DND-41 (cell line): ENCODE data around the gene IFITM10.
A peak's percentile ranks its signal among the peaks of the same experiment; 100 is the strongest.

Experiments
- ATAC-seq: fragments of 200-7000 bp; cut with Tn5 transposase; 3 replicates; pipeline ENCODE4 v1.9.1; 2021; ENCODE audit warnings: low read depth; ENCODE audit not compliant: insufficient read depth
- DNase-seq: peaks from one replicate; pipeline ENCODE4 v3.0.0-alpha.2; 2020
- H2AFZ ChIP-seq: 2 replicates; pipeline ENCODE4 v1.6.0; 2012; ENCODE audit warnings: low read depth, low read length
- H3K27ac ChIP-seq: 2 replicates; pipeline ENCODE4 v1.5.1; 2012; ENCODE audit warnings: low read length, inconsistent platforms
- H3K27me3 ChIP-seq: fragments of 200-600 bp; sonication (generic); 2 replicates; pipeline ENCODE4 v1.6.0; 2012; ENCODE audit warnings: low read length, mild to moderate bottlenecking, inconsistent platforms; ENCODE audit not compliant: insufficient read depth, poor library complexity
- H3K36me3 ChIP-seq: 2 replicates; pipeline ENCODE4 v1.5.1; 2012; ENCODE audit warnings: low read length, inconsistent platforms; ENCODE audit not compliant: insufficient read depth
- H3K4me1 ChIP-seq: 2 replicates; pipeline ENCODE4 v1.5.1; 2012; ENCODE audit warnings: mild to moderate bottlenecking, low read length; ENCODE audit not compliant: insufficient read depth
- H3K4me2 ChIP-seq: 2 replicates; pipeline ENCODE4 v1.6.0; 2012; ENCODE audit warnings: mild to moderate bottlenecking, moderate library complexity, low read length, inconsistent platforms; ENCODE audit not compliant: insufficient read depth
- H3K4me3 ChIP-seq, 2 experiments: fragments of 200-600 bp in 1 of 2; shearing (Covaris generic) in 1 of 2; 2 replicates each; pipeline ENCODE4 v1.5.1; 2012 to 2016; ENCODE audit warnings: inconsistent platforms in 2 of 2, low read length in 2 of 2, mild to moderate bottlenecking in 2 of 2, low read depth in 1 of 2, moderate library complexity in 1 of 2
- H3K79me2 ChIP-seq: 2 replicates; pipeline ENCODE4 v1.6.0; 2012; ENCODE audit warnings: low read length, inconsistent platforms; ENCODE audit not compliant: insufficient read depth
- H3K9ac ChIP-seq: 2 replicates; pipeline ENCODE4 v1.6.0; 2012; ENCODE audit warnings: low read depth, mild to moderate bottlenecking, inconsistent platforms, low read length, moderate library complexity
- H3K9me3 ChIP-seq: 2 replicates; pipeline ENCODE4 v1.5.1; 2012; ENCODE audit warnings: low read length, moderate library complexity, mild to moderate bottlenecking, inconsistent platforms; ENCODE audit not compliant: insufficient read depth, severe bottlenecking
- H4K20me1 ChIP-seq: 2 replicates; pipeline ENCODE4 v1.6.0; 2012; ENCODE audit warnings: low read length; ENCODE audit not compliant: insufficient read depth
- CTCF ChIP-seq: IDR thresholded peaks from 2 replicates; pipeline ENCODE4 v1.5.1; 2012; ENCODE audit warnings: borderline replicate concordance, low read length, moderate library complexity, mild to moderate bottlenecking; ENCODE audit not compliant: poor library complexity, severe bottlenecking; ENCODE audit errors: extremely low read depth
- EZH2 ChIP-seq: IDR thresholded peaks from 3 replicates; pipeline ENCODE4 v1.6.1; 2012; ENCODE audit warnings: borderline replicate concordance, low read depth, mild to moderate bottlenecking, moderate library complexity, low read length, inconsistent platforms; ENCODE audit not compliant: severe bottlenecking

The IFITM10 gene

GRCh38 chr11:1699771-1700170 is 50.6 kb downstream of the IFITM10 start:
- Histone ChIP-seq H3K9me3 (peaks cover 24% of the 10 kb centered on the region), H2AFZ (no peak overlapping the region), H3K79me2 (no peaks in the 10 kb centered on the region), H3K4me1 (peaks cover 34% of the 10 kb centered on the region), H3K4me3 (no peak overlapping the region), H3K4me2 (no peak overlapping the region), H3K36me3 (no peaks in the 10 kb centered on the region), H3K27ac (peak overlapping the region; percentile 86), H4K20me1 (no peaks in the 10 kb centered on the region), H3K9ac (no peak overlapping the region), H3K27me3 (no peaks in the 10 kb centered on the region)
- DNase-seq (no peak), ATAC-seq (no peak)
- TF ChIP-seq EZH2 (no peak), CTCF (no peak)

- Histone ChIP-seq H3K36me3 (no peaks in the 10 kb centered on the region), H3K9me3 (peaks cover 12% of the 10 kb centered on the region), H3K4me3 (no peak within 1 kb of the TSS), H4K20me1 (no peaks in the 10 kb centered on the region), H3K79me2 (no peaks in the 10 kb centered on the region), H2AFZ (no peak within 1 kb of the TSS), H3K9ac (no peak within 1 kb of the TSS), H3K27ac (peak within 1 kb of the TSS; percentile 59), H3K4me2 (no peak within 1 kb of the TSS), H3K27me3 (no peaks in the 10 kb centered on the region), H3K4me1 (peaks cover 45% of the 10 kb centered on the region)
- TF ChIP-seq CTCF (no peak), EZH2 (no peak)
- ATAC-seq (no peak), DNase-seq (peak; percentile 22)
These were observed 53.5 kb downstream of the IFITM10 start, which contains the start of gene KRTAP5-6 for GRCh38 chr11:1696608-1697570. TSS of gene KRTAP5-6 (plus strand) at chr11:1697195. CDS start at chr11:1697246, 51 bp downstream.

- TF ChIP-seq EZH2 (no peak), CTCF (no peak)
- no peak overlapping the region for H3K9ac ChIP-seq
- H3K4me2 ChIP-seq = no peak overlapping the region
- H3K4me3 ChIP-seq = no peak overlapping the region
- H3K27me3 ChIP-seq = no peaks in the 10 kb centered on the region
- H2AFZ ChIP-seq = no peak overlapping the region
- H3K4me1 ChIP-seq = peaks cover 32% of the 10 kb centered on the region
- DNase-seq (no peak), ATAC-seq (no peak)
- H3K9me3 ChIP-seq = peaks cover 3% of the 10 kb centered on the region
- H3K27ac ChIP-seq = peak overlapping the region; percentile 40
- H3K79me2 ChIP-seq = no peaks in the 10 kb centered on the region
- H4K20me1 ChIP-seq = no peaks in the 10 kb centered on the region
- no peaks in the 10 kb centered on the region for H3K36me3 ChIP-seq
These were observed 54.8 kb downstream of the IFITM10 start for GRCh38 chr11:1695548-1696108.
